ENCODE data around the gene DNAH11.
"Not testable (repeated sequence)": the region's sequence is repeated elsewhere in the genome, so short reads cannot be mapped to it uniquely, and the experiment has no call there.

The DNAH11 gene

GRCh38 chr7:21718391-21718790 lies 175.6 kb downstream of the DNAH11 start:
- no peak for DNase-seq

GRCh38 chr7:21719846-21720245 lies 177.0 kb downstream of the DNAH11 start:
- DNase-seq, result no peak

- no peak for DNase-seq
Measured at GRCh38 chr7:21722371-21722770, 179.5 kb downstream of the DNAH11 start.

GRCh38 chr7:21724562-21724961 lies 181.7 kb downstream of the DNAH11 start:
- DNase-seq, result no peak

- DNase-seq, result no peak
Measured at GRCh38 chr7:21730399-21730798, 187.6 kb downstream of the DNAH11 start.

GRCh38 chr7:21731977-21732376 lies 189.1 kb downstream of the DNAH11 start:
- no peak for DNase-seq

- DNase-seq, result not testable (repeated sequence)
Measured at GRCh38 chr7:21732956-21733355, 190.1 kb downstream of the DNAH11 start.

- no peak for DNase-seq
Measured at GRCh38 chr7:21733837-21734236, 191.0 kb downstream of the DNAH11 start.

GRCh38 chr7:21743493-21743892 lies 200.7 kb downstream of the DNAH11 start:
- no peak for DNase-seq

GRCh38 chr7:21746949-21747348 lies 204.1 kb downstream of the DNAH11 start:
- no peak for DNase-seq

GRCh38 chr7:21747806-21748205 lies 205.0 kb downstream of the DNAH11 start:
- no peak for DNase-seq

- no peak for DNase-seq
Measured at GRCh38 chr7:21749378-21749777, 206.5 kb downstream of the DNAH11 start.

GRCh38 chr7:21753071-21753470 lies 210.2 kb downstream of the DNAH11 start:
- no peak for DNase-seq

- DNase-seq, result no peak
Measured at GRCh38 chr7:21754963-21755362, 212.1 kb downstream of the DNAH11 start.

GRCh38 chr7:21757537-21758282 lies 214.9 kb downstream of the DNAH11 start:
- DNase-seq, result no peak

- no peak for DNase-seq
Measured at GRCh38 chr7:21758286-21758685, 215.4 kb downstream of the DNAH11 start.

GRCh38 chr7:21762469-21762868 lies 219.6 kb downstream of the DNAH11 start:
- no peak for DNase-seq

- no peak for DNase-seq
Measured at GRCh38 chr7:21763818-21764217, 221.0 kb downstream of the DNAH11 start.

GRCh38 chr7:21766218-21766617 lies 223.4 kb downstream of the DNAH11 start:
- DNase-seq, result no peak

GRCh38 chr7:21767300-21767900 lies 224.6 kb downstream of the DNAH11 start:
- peak; percentile 73 for DNase-seq

GRCh38 chr7:21768279-21768678 lies 225.4 kb downstream of the DNAH11 start:
- no peak for DNase-seq

GRCh38 chr7:21771266-21771665 lies 228.4 kb downstream of the DNAH11 start:
- DNase-seq, result no peak

GRCh38 chr7:21771906-21772610 lies 229.2 kb downstream of the DNAH11 start:
- DNase-seq, result peak; percentile 4

- DNase-seq, result no peak
Measured at GRCh38 chr7:21773326-21773725, 230.5 kb downstream of the DNAH11 start.
